Embryonic facial prominence (tissue), 1 donor: ENCODE measurements around the gene TACC2.

Experiments
- DNase-seq: peaks from one replicate; pipeline ENCODE4 v3.0.0-alpha.2; 2016; ENCODE audit errors: extremely low spot score

TACC2 gene

GRCh38 chr10:122249991-122250750 lies 261.2 kb downstream of the TACC2 start:
- no peak for DNase-seq

- DNase-seq = no peak
Observed at GRCh38 chr10:122251459-122252255, 262.7 kb downstream of the TACC2 start.

- DNase-seq = no peak
Observed at GRCh38 chr10:122252805-122253204, 263.8 kb downstream of the TACC2 start.

- DNase-seq = no peak
Observed at GRCh38 chr10:122253605-122254004, 264.6 kb downstream of the TACC2 start.

GRCh38 chr10:122254831-122255230 lies 265.9 kb downstream of the TACC2 start:
- no peak for DNase-seq

GRCh38 chr10:122255509-122256301 lies 266.7 kb downstream of the TACC2 start:
- DNase-seq = no peak

- DNase-seq = no peak
Observed at GRCh38 chr10:122257041-122257440, 268.1 kb downstream of the TACC2 start.

- no peak for DNase-seq
Observed at GRCh38 chr10:122258136-122259074, 269.4 kb downstream of the TACC2 start.

- no peak for DNase-seq
Observed at GRCh38 chr10:122259075-122259466, 270.1 kb downstream of the TACC2 start.

GRCh38 chr10:122261584-122261983 lies 272.6 kb downstream of the TACC2 start:
- DNase-seq = no peak

GRCh38 chr10:122263971-122264370 lies 275.0 kb downstream of the TACC2 start:
- DNase-seq = no peak

- DNase-seq = no peak
Observed at GRCh38 chr10:122264436-122264835, 275.5 kb downstream of the TACC2 start.

- no peak for DNase-seq
Observed at GRCh38 chr10:122264931-122265330, 276.0 kb downstream of the TACC2 start.

GRCh38 chr10:122265896-122266295 lies 276.9 kb downstream of the TACC2 start:
- DNase-seq = no peak

- no peak for DNase-seq
Observed at GRCh38 chr10:122267849-122268737, 279.1 kb downstream of the TACC2 start.

GRCh38 chr10:122269059-122269687 lies 280.2 kb downstream of the TACC2 start:
- no peak for DNase-seq

- no peak for DNase-seq
Observed at GRCh38 chr10:122271076-122271475, 282.1 kb downstream of the TACC2 start, which contains the start of gene BTBD16. BTBD16 (plus strand) TSS chr10:122271296; CDS start chr10:122275082, 3,786 bp downstream.

GRCh38 chr10:122273966-122274545 lies 285.1 kb downstream of the TACC2 start:
- DNase-seq = no peak

- no peak for DNase-seq
Observed at GRCh38 chr10:122276611-122277208, 287.7 kb downstream of the TACC2 start.
